HEK293 (cell line): ENCODE measurements around the gene COQ8A.

Experiments
- KLF1 ChIP-seq: fragments of 450-650 bp; formaldehyde crosslinking; IDR thresholded peaks from 2 replicates; pipeline ENCODE4 v1.5.1; 2016; ENCODE audit warnings: missing biosample characterization, missing genetic modification characterization
- KLF9 ChIP-seq: fragments of 450-650 bp; formaldehyde crosslinking; IDR thresholded peaks from 2 replicates; pipeline ENCODE4 v1.5.1; 2016; ENCODE audit warnings: missing biosample characterization, missing genetic modification characterization, low read depth
- REPIN1 ChIP-seq: fragments of 450-650 bp; formaldehyde crosslinking; IDR thresholded peaks from 2 replicates; pipeline ENCODE4 v1.5.1; 2017; ENCODE audit warnings: missing biosample characterization, missing genetic modification characterization, low read depth
- ZEB2 ChIP-seq: fragments of 450-650 bp; formaldehyde crosslinking; IDR thresholded peaks from 2 replicates; pipeline ENCODE4 v1.5.1; 2016; ENCODE audit warnings: missing biosample characterization, missing genetic modification characterization
- ZFP41 ChIP-seq: fragments of 450-650 bp; formaldehyde crosslinking; IDR thresholded peaks from 2 replicates; pipeline ENCODE4 v1.5.1; 2016; ENCODE audit warnings: missing biosample characterization, missing genetic modification characterization, borderline replicate concordance
- ZNF174 ChIP-seq: fragments of 450-650 bp; formaldehyde crosslinking; IDR thresholded peaks from 2 replicates; pipeline ENCODE4 v1.5.0; 2017; ENCODE audit warnings: missing biosample characterization, mild to moderate bottlenecking, missing genetic modification characterization
- ZNF175 ChIP-seq: fragments of 450-650 bp; formaldehyde crosslinking; IDR thresholded peaks from 2 replicates; pipeline ENCODE4 v1.5.1; 2016; ENCODE audit warnings: missing biosample characterization, missing genetic modification characterization
- ZNF776 ChIP-seq: fragments of 450-650 bp; formaldehyde crosslinking; IDR thresholded peaks from 2 replicates; pipeline ENCODE4 v1.5.0; 2017; ENCODE audit warnings: missing biosample characterization, missing genetic modification characterization, borderline replicate concordance
- TF ChIP-seq, protein P1 (sequence below): fragments of 450-650 bp; formaldehyde crosslinking; IDR thresholded peaks from 2 replicates; pipeline ENCODE4 v1.5.1; 2016; ENCODE audit warnings: missing biosample characterization, missing genetic modification characterization
- TF ChIP-seq, protein P2 (sequence below): fragments of 450-650 bp; IDR thresholded peaks from 2 replicates; pipeline ENCODE4 v1.5.1; 2018; ENCODE audit warnings: missing biosample characterization, mild to moderate bottlenecking, missing genetic modification characterization
- TF ChIP-seq, protein P3 (sequence below): fragments of 450-650 bp; formaldehyde crosslinking; IDR thresholded peaks from 2 replicates; pipeline ENCODE4 v1.5.1; 2016; ENCODE audit warnings: missing biosample characterization, missing genetic modification characterization
- TF ChIP-seq, protein P4 (sequence below): sonication (generic); formaldehyde crosslinking; IDR thresholded peaks from 2 replicates; pipeline ENCODE4 v1.8.1; 2022; ENCODE audit warnings: mild to moderate bottlenecking, moderate library complexity, missing genetic modification reagents
- TF ChIP-seq, protein P5 (sequence below): fragments of 450-650 bp; formaldehyde crosslinking; conservative IDR thresholded peaks from 2 replicates; pipeline ENCODE4 v1.5.1; 2016; ENCODE audit warnings: low read depth, missing biosample characterization, missing genetic modification characterization

DNA sequence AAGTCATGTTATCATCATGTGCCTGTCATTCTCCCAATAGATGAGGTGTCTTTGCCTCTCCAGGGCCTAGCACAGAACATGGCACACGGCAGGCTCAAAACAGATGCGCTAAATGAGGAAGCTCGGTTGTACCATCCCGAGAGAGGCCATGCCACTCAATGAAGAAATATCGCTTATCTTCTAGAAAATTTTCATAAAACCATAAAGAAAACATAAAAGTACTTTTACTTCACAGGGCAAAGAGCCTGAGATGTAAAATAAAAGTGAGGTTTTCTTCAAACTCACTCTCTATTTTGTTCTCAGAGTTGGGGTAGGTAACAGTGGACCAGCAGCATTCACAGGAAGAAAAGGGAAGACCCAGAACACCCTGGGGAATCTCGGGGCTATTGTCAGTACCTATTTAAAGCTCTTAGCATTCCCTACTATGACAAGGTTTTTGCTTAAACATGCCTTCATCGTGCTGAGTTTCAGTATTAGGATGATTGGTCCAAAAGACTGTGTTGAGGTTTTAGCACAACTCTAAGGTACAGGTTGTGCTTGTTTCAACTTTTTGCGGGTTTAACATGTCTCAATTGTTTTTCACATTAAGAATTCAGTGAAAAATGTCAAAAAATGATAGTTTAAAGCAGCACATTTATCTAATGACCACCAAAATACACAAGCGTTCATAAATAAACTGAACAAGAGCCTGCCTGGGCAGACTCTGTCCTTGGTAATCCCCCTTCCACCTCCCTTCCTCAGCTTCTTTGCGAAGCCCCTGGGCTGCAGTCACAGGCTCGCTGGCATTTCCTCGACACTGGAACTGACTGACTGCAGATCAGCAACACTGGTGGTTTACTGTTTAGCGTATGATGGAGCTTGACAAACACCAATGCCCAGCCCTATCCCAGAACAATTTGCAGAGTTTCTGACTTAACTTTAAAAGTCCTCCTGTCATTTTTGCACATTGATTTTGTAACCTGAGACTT is 55.6 kb downstream of the COQ8A start:
- no peak for TF ChIP-seq ZNF175 (tag by site-specific recombination)
- TF ChIP-seq ZNF174 (tag by site-specific recombination) = no peak
- TF ChIP-seq, protein P1, sequence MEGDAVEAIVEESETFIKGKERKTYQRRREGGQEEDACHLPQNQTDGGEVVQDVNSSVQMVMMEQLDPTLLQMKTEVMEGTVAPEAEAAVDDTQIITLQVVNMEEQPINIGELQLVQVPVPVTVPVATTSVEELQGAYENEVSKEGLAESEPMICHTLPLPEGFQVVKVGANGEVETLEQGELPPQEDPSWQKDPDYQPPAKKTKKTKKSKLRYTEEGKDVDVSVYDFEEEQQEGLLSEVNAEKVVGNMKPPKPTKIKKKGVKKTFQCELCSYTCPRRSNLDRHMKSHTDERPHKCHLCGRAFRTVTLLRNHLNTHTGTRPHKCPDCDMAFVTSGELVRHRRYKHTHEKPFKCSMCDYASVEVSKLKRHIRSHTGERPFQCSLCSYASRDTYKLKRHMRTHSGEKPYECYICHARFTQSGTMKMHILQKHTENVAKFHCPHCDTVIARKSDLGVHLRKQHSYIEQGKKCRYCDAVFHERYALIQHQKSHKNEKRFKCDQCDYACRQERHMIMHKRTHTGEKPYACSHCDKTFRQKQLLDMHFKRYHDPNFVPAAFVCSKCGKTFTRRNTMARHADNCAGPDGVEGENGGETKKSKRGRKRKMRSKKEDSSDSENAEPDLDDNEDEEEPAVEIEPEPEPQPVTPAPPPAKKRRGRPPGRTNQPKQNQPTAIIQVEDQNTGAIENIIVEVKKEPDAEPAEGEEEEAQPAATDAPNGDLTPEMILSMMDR = no peak
- TF ChIP-seq, protein P2, sequence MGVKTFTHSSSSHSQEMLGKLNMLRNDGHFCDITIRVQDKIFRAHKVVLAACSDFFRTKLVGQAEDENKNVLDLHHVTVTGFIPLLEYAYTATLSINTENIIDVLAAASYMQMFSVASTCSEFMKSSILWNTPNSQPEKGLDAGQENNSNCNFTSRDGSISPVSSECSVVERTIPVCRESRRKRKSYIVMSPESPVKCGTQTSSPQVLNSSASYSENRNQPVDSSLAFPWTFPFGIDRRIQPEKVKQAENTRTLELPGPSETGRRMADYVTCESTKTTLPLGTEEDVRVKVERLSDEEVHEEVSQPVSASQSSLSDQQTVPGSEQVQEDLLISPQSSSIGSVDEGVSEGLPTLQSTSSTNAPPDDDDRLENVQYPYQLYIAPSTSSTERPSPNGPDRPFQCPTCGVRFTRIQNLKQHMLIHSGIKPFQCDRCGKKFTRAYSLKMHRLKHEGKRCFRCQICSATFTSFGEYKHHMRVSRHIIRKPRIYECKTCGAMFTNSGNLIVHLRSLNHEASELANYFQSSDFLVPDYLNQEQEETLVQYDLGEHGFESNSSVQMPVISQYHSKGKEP (tag by site-specific recombination) = no peak
- TF ChIP-seq KLF9 (tag by site-specific recombination) = no peak
- no peak for TF ChIP-seq ZFP41 (tag by site-specific recombination)
- TF ChIP-seq ZNF776 (tag by site-specific recombination) = no peak
- TF ChIP-seq REPIN1 (tag by site-specific recombination) = no peak
- TF ChIP-seq, protein P3, sequence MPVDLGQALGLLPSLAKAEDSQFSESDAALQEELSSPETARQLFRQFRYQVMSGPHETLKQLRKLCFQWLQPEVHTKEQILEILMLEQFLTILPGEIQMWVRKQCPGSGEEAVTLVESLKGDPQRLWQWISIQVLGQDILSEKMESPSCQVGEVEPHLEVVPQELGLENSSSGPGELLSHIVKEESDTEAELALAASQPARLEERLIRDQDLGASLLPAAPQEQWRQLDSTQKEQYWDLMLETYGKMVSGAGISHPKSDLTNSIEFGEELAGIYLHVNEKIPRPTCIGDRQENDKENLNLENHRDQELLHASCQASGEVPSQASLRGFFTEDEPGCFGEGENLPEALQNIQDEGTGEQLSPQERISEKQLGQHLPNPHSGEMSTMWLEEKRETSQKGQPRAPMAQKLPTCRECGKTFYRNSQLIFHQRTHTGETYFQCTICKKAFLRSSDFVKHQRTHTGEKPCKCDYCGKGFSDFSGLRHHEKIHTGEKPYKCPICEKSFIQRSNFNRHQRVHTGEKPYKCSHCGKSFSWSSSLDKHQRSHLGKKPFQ (tag by site-specific recombination) = no peak
- no peak for TF ChIP-seq ZEB2 (tag by site-specific recombination)
- TF ChIP-seq KLF1 (tag by site-specific recombination) = no peak
- TF ChIP-seq, protein P4, sequence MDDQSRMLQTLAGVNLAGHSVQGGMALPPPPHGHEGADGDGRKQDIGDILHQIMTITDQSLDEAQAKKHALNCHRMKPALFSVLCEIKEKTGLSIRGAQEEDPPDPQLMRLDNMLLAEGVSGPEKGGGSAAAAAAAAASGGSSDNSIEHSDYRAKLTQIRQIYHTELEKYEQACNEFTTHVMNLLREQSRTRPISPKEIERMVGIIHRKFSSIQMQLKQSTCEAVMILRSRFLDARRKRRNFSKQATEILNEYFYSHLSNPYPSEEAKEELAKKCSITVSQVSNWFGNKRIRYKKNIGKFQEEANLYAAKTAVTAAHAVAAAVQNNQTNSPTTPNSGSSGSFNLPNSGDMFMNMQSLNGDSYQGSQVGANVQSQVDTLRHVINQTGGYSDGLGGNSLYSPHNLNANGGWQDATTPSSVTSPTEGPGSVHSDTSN (CRISPR knock-in tag) = no peak
- TF ChIP-seq, protein P5, sequence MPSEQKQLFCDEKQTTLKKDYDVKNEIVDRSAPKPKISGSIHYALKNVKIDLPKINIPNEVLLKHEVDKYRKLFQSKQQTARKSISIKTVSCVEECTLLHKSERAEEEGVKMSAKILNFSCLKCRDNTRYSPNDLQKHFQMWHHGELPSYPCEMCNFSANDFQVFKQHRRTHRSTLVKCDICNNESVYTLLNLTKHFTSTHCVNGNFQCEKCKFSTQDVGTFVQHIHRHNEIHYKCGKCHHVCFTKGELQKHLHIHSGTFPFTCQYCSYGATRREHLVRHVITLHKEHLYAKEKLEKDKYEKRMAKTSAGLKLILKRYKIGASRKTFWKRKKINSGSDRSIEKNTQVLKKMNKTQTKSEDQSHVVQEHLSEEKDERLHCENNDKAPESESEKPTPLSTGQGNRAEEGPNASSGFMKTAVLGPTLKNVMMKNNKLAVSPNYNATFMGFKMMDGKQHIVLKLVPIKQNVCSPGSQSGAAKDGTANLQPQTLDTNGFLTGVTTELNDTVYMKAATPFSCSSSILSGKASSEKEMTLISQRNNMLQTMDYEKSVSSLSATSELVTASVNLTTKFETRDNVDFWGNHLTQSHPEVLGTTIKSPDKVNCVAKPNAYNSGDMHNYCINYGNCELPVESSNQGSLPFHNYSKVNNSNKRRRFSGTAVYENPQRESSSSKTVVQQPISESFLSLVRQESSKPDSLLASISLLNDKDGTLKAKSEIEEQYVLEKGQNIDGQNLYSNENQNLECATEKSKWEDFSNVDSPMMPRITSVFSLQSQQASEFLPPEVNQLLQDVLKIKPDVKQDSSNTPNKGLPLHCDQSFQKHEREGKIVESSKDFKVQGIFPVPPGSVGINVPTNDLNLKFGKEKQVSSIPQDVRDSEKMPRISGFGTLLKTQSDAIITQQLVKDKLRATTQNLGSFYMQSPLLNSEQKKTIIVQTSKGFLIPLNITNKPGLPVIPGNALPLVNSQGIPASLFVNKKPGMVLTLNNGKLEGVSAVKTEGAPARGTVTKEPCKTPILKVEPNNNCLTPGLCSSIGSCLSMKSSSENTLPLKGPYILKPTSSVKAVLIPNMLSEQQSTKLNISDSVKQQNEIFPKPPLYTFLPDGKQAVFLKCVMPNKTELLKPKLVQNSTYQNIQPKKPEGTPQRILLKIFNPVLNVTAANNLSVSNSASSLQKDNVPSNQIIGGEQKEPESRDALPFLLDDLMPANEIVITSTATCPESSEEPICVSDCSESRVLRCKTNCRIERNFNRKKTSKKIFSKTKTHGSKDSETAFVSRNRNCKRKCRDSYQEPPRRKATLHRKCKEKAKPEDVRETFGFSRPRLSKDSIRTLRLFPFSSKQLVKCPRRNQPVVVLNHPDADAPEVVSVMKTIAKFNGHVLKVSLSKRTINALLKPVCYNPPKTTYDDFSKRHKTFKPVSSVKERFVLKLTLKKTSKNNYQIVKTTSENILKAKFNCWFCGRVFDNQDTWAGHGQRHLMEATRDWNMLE (tag by site-specific recombination) = no peak
